WTC11 (cell line): ENCODE results near the gene SPATC1L. TPM values are rescaled to one million over a fixed set of nuclear protein-coding genes. Genes with fewer than 3 reads are reported as not detected.

Experiments
- ATAC-seq: fragments of 200-7000 bp; cut with Tn5 transposase; 2 replicates; pipeline ENCODE4 v1.10.0; 2021; ENCODE audit warnings: mild to moderate bottlenecking, moderate library complexity
- CTCF ChIA-PET: fragments of 300-600 bp; sonication (Branson Sonifier 250); formaldehyde crosslinking; loops from one replicate; lab custom pipeline; 2021; ENCODE audit warnings: antibody characterized with exemption; lab: Charles Lee
- POLR2A ChIA-PET: fragments of 350-600 bp; sonication (Branson Sonifier 250); formaldehyde crosslinking; loops from one replicate; lab custom pipeline; 2021; ENCODE audit warnings: antibody characterized with exemption; lab: Charles Lee
- DNase-seq: peaks from one replicate; pipeline ENCODE4 v3.0.0; 2021; ENCODE audit warnings: low spot score
- H3K27ac Mint-ChIP-seq: 2 replicates; pipeline ENCODE4 v1.8.0; 2021; ENCODE audit warnings: mixed read lengths
- H3K27me3 Mint-ChIP-seq: 2 replicates; pipeline ENCODE4 v1.8.0; 2021; ENCODE audit warnings: low read depth, mild to moderate bottlenecking, moderate library complexity, mixed read lengths
- H3K36me3 Mint-ChIP-seq: 2 replicates; pipeline ENCODE4 v1.8.0; 2021; ENCODE audit warnings: mixed read lengths
- H3K4me1 Mint-ChIP-seq: 2 replicates; pipeline ENCODE4 v1.8.0; 2022; ENCODE audit warnings: mixed read lengths
- H3K4me3 Mint-ChIP-seq: 2 replicates; pipeline ENCODE4 v1.8.0; 2021; ENCODE audit warnings: mild to moderate bottlenecking, moderate library complexity, mixed read lengths
- H3K9me3 Mint-ChIP-seq: 2 replicates; pipeline ENCODE4 v1.8.0; 2021; ENCODE audit warnings: mixed read lengths
- ATF1 ChIP-seq: sonication (generic); formaldehyde crosslinking; IDR thresholded peaks from 2 replicates; pipeline ENCODE4 v1.8.1; 2023; ENCODE audit warnings: mild to moderate bottlenecking, moderate library complexity, missing genetic modification reagents
- CREB1 ChIP-seq: sonication (generic); formaldehyde crosslinking; IDR thresholded peaks from 2 replicates; pipeline ENCODE4 v1.8.0; 2023; ENCODE audit warnings: mild to moderate bottlenecking, missing genetic modification reagents
- FOXJ3 ChIP-seq: sonication (generic); formaldehyde crosslinking; IDR thresholded peaks from 2 replicates; pipeline ENCODE4 v1.9.0; 2021; ENCODE audit warnings: missing genetic modification reagents, mild to moderate bottlenecking, borderline replicate concordance
- FOXP1 ChIP-seq: sonication (generic); formaldehyde crosslinking; IDR thresholded peaks from 2 replicates; pipeline ENCODE4 v1.8.0; 2022; ENCODE audit warnings: missing genetic modification reagents, mild to moderate bottlenecking, moderate library complexity, borderline replicate concordance
- GTF2I ChIP-seq: fragments of 250-450 bp; sonication (Bioruptor Pico); conservative IDR thresholded peaks from 2 replicates; pipeline ENCODE4 v1.4.0; 2021; ENCODE audit warnings: mild to moderate bottlenecking
- JUN ChIP-seq: sonication (generic); formaldehyde crosslinking; IDR thresholded peaks from 2 replicates; pipeline ENCODE4 v1.8.0; 2023; ENCODE audit warnings: mild to moderate bottlenecking, missing genetic modification reagents
- NFATC4 ChIP-seq: fragments of 250-450 bp; sonication (Bioruptor Pico); IDR thresholded peaks from 2 replicates; pipeline ENCODE4 v1.9.0; 2021; ENCODE audit warnings: mild to moderate bottlenecking
- NFE2L1 ChIP-seq: sonication (generic); formaldehyde crosslinking; IDR thresholded peaks from 2 replicates; pipeline ENCODE4 v1.8.1; 2023; ENCODE audit warnings: missing genetic modification reagents
- ZBTB21 ChIP-seq: sonication (generic); formaldehyde crosslinking; IDR thresholded peaks from 2 replicates; pipeline ENCODE4 v1.8.1; 2023; ENCODE audit warnings: mild to moderate bottlenecking, missing genetic modification reagents, borderline replicate concordance
- total RNA-seq: library from RNA; stranded (reverse); gene quantifications from 3 replicates; pipeline ENCODE4 v1.2.3, GENCODE V29; 2021
- TF ChIP-seq, protein P1 (sequence below): fragments of 250-450 bp; sonication (Bioruptor Pico); IDR thresholded peaks from 2 replicates; pipeline ENCODE4 v1.9.0; 2021; ENCODE audit warnings: mild to moderate bottlenecking
- TF ChIP-seq, protein P2 (sequence below): sonication (generic); formaldehyde crosslinking; IDR thresholded peaks from 2 replicates; pipeline ENCODE4 v1.8.0; 2023; ENCODE audit warnings: missing genetic modification reagents
- TF ChIP-seq, protein P3 (sequence below): sonication (generic); formaldehyde crosslinking; IDR thresholded peaks from 2 replicates; pipeline ENCODE4 v1.8.1; 2023; ENCODE audit warnings: mild to moderate bottlenecking, missing genetic modification reagents, borderline replicate concordance
- TF ChIP-seq, protein P4 (sequence below): sonication (generic); formaldehyde crosslinking; IDR thresholded peaks from 2 replicates; pipeline ENCODE4 v1.8.1; 2022; ENCODE audit warnings: mild to moderate bottlenecking, moderate library complexity, missing genetic modification reagents
- TF ChIP-seq, protein P5 (sequence below): fragments of 250-450 bp; sonication (Bioruptor Pico); IDR thresholded peaks from 2 replicates; pipeline ENCODE4 v2.1.2; 2022; ENCODE audit warnings: mild to moderate bottlenecking, moderate library complexity
- TF ChIP-seq, protein P6 (sequence below): fragments of 250-450 bp; sonication (Bioruptor Pico); IDR thresholded peaks from 2 replicates; pipeline ENCODE4 v1.9.0; 2021; ENCODE audit warnings: mild to moderate bottlenecking, borderline replicate concordance

Gene SPATC1L
- total RNA-seq, 1 experiment from 2014 or later: 61.7 TPM

DNA sequence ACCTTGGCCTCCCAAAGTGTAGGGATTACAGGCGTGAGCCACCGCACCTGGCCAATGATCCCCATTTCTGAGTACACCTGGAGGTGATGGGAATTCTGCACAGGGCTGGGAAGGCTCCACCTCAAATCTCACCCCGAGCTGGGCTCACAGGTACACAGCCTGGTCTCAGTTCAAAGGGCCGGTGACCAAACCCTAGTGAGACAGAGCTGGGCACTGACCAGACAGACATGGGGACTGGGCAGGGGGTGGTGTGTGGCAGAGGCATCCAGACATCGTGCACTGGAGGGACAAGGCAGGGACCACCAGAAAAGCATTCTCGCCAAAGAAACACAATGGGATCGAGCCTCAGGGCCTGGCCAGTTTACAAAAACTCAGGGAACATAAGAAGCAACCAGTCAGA lies 27.1 kb upstream of the SPATC1L start:
- no peak overlapping the region for H3K27ac Mint-ChIP-seq
- TF ChIP-seq JUN (no peak), NFATC4 (CRISPR knock-in tag) (no peak), ATF1 (CRISPR knock-in tag) (no peak), NFE2L1 (CRISPR knock-in tag) (no peak), FOXP1 (no peak), ZBTB21 (CRISPR knock-in tag) (no peak), FOXJ3 (CRISPR knock-in tag) (no peak), GTF2I (CRISPR knock-in tag) (no peak), CREB1 (CRISPR knock-in tag) (no peak)
- TF ChIP-seq, protein P1, sequence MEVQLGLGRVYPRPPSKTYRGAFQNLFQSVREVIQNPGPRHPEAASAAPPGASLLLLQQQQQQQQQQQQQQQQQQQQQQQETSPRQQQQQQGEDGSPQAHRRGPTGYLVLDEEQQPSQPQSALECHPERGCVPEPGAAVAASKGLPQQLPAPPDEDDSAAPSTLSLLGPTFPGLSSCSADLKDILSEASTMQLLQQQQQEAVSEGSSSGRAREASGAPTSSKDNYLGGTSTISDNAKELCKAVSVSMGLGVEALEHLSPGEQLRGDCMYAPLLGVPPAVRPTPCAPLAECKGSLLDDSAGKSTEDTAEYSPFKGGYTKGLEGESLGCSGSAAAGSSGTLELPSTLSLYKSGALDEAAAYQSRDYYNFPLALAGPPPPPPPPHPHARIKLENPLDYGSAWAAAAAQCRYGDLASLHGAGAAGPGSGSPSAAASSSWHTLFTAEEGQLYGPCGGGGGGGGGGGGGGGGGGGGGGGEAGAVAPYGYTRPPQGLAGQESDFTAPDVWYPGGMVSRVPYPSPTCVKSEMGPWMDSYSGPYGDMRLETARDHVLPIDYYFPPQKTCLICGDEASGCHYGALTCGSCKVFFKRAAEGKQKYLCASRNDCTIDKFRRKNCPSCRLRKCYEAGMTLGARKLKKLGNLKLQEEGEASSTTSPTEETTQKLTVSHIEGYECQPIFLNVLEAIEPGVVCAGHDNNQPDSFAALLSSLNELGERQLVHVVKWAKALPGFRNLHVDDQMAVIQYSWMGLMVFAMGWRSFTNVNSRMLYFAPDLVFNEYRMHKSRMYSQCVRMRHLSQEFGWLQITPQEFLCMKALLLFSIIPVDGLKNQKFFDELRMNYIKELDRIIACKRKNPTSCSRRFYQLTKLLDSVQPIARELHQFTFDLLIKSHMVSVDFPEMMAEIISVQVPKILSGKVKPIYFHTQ (CRISPR knock-in tag): no peak
- TF ChIP-seq, protein P2, sequence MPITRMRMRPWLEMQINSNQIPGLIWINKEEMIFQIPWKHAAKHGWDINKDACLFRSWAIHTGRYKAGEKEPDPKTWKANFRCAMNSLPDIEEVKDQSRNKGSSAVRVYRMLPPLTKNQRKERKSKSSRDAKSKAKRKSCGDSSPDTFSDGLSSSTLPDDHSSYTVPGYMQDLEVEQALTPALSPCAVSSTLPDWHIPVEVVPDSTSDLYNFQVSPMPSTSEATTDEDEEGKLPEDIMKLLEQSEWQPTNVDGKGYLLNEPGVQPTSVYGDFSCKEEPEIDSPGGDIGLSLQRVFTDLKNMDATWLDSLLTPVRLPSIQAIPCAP (CRISPR knock-in tag): no peak
- TF ChIP-seq, protein P3, sequence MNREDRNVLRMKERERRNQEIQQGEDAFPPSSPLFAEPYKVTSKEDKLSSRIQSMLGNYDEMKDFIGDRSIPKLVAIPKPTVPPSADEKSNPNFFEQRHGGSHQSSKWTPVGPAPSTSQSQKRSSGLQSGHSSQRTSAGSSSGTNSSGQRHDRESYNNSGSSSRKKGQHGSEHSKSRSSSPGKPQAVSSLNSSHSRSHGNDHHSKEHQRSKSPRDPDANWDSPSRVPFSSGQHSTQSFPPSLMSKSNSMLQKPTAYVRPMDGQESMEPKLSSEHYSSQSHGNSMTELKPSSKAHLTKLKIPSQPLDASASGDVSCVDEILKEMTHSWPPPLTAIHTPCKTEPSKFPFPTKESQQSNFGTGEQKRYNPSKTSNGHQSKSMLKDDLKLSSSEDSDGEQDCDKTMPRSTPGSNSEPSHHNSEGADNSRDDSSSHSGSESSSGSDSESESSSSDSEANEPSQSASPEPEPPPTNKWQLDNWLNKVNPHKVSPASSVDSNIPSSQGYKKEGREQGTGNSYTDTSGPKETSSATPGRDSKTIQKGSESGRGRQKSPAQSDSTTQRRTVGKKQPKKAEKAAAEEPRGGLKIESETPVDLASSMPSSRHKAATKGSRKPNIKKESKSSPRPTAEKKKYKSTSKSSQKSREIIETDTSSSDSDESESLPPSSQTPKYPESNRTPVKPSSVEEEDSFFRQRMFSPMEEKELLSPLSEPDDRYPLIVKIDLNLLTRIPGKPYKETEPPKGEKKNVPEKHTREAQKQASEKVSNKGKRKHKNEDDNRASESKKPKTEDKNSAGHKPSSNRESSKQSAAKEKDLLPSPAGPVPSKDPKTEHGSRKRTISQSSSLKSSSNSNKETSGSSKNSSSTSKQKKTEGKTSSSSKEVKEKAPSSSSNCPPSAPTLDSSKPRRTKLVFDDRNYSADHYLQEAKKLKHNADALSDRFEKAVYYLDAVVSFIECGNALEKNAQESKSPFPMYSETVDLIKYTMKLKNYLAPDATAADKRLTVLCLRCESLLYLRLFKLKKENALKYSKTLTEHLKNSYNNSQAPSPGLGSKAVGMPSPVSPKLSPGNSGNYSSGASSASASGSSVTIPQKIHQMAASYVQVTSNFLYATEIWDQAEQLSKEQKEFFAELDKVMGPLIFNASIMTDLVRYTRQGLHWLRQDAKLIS (CRISPR knock-in tag): no peak
- TF ChIP-seq, protein P4, sequence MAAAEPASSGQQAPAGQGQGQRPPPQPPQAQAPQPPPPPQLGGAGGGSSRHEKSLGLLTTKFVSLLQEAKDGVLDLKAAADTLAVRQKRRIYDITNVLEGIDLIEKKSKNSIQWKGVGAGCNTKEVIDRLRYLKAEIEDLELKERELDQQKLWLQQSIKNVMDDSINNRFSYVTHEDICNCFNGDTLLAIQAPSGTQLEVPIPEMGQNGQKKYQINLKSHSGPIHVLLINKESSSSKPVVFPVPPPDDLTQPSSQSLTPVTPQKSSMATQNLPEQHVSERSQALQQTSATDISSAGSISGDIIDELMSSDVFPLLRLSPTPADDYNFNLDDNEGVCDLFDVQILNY (CRISPR knock-in tag): no peak
- TF ChIP-seq, protein P5, sequence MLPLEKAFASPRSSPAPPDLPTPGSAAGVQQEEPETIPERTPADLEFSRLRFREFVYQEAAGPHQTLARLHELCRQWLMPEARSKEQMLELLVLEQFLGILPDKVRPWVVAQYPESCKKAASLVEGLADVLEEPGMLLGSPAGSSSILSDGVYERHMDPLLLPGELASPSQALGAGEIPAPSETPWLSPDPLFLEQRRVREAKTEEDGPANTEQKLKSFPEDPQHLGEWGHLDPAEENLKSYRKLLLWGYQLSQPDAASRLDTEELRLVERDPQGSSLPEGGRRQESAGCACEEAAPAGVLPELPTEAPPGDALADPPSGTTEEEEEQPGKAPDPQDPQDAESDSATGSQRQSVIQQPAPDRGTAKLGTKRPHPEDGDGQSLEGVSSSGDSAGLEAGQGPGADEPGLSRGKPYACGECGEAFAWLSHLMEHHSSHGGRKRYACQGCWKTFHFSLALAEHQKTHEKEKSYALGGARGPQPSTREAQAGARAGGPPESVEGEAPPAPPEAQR (CRISPR knock-in tag): no peak
- TF ChIP-seq, protein P6, sequence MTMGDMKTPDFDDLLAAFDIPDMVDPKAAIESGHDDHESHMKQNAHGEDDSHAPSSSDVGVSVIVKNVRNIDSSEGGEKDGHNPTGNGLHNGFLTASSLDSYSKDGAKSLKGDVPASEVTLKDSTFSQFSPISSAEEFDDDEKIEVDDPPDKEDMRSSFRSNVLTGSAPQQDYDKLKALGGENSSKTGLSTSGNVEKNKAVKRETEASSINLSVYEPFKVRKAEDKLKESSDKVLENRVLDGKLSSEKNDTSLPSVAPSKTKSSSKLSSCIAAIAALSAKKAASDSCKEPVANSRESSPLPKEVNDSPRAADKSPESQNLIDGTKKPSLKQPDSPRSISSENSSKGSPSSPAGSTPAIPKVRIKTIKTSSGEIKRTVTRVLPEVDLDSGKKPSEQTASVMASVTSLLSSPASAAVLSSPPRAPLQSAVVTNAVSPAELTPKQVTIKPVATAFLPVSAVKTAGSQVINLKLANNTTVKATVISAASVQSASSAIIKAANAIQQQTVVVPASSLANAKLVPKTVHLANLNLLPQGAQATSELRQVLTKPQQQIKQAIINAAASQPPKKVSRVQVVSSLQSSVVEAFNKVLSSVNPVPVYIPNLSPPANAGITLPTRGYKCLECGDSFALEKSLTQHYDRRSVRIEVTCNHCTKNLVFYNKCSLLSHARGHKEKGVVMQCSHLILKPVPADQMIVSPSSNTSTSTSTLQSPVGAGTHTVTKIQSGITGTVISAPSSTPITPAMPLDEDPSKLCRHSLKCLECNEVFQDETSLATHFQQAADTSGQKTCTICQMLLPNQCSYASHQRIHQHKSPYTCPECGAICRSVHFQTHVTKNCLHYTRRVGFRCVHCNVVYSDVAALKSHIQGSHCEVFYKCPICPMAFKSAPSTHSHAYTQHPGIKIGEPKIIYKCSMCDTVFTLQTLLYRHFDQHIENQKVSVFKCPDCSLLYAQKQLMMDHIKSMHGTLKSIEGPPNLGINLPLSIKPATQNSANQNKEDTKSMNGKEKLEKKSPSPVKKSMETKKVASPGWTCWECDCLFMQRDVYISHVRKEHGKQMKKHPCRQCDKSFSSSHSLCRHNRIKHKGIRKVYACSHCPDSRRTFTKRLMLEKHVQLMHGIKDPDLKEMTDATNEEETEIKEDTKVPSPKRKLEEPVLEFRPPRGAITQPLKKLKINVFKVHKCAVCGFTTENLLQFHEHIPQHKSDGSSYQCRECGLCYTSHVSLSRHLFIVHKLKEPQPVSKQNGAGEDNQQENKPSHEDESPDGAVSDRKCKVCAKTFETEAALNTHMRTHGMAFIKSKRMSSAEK (CRISPR knock-in tag): no peak
- H3K9me3 Mint-ChIP-seq: no peaks in the 10 kb centered on the region
- H3K27me3 Mint-ChIP-seq: no peaks in the 10 kb centered on the region
- no peak overlapping the region for H3K4me3 Mint-ChIP-seq
- ChIA-PET CTCF (interaction anchor here (1.1 to 2.0 kb wide), 3 partner anchors 63 to 69 kb away, joined by 3 to 7 read pairs (median 3); no protein-coding TSS in a partner anchor), POLR2A (no interaction called here)
- peak; percentile 4 for DNase-seq
- H3K36me3 Mint-ChIP-seq: peaks cover 15% of the 10 kb centered on the region
- H3K4me1 Mint-ChIP-seq: no peaks in the 10 kb centered on the region
- no peak for ATAC-seq
